ENCODE results near the gene TAOK3. TPM values are rescaled to one million over a fixed set of nuclear protein-coding genes. Genes with fewer than 3 reads are reported as not detected.
A peak's percentile ranks its signal among the peaks of the same experiment; 100 is the strongest.

TAOK3 gene
- total and polyA plus RNA-seq, 2 of the 4 experiments (the other 2 are of a cell fraction), result 26.3 to 54.5 TPM

DNA sequence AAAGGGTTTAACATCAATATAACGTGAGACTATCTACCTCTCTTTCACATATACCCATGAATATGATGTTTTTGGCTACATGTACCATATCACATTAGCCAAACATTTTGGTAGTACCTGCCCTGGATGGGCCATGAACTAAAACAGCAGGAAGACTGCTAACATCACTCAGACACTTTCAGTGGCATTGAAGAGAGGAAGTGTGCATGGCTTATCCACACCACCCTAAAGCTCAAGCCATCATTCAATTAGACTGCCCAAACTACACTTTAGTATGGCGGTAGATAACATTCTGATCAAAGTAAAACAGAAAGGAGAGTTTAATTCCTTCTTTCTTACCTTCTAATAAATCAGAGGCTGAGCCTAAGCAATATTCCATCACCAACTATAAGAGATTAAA, 133.8 kb downstream of the TAOK3 start:
- no peak overlapping the region for H2AK9ac ChIP-seq (replicated peaks; ENCODE audit: low read depth, low read length, poor library complexity)
- no peak overlapping the region for H3K18ac ChIP-seq (ENCODE audit: low read depth, low read length)
- ChIA-PET POLR2A (ENCODE audit: unreplicated experiment) (no interaction called here), CTCF (interaction anchor here (2.2 kb wide), 1 partner anchor 137 kb away, joined by 7 read pairs; the partner anchor contains the start of gene SUDS3)
- no TSS peak for BruUV-seq (replicated peaks)
- in situ Hi-C loops (cut with MboI; ENCODE audit: low sequenced_read_pairs) (no loop called here), intact Hi-C loops (cut with micrococcal nuclease) (loop anchor here (1.0 kb wide), 1 partner anchor 25 kb away; no protein-coding TSS in a partner anchor), dilution Hi-C loops (cut with HindIII; ENCODE audit: low sequenced_read_pairs, unreplicated experiment) (no loop called here)
- H4K20me1 ChIP-seq (ENCODE audit: insufficient read depth, low read length), result no peaks in the 10 kb centered on the region
- no peak overlapping the region for H3K27ac ChIP-seq (ENCODE audit: insufficient read depth, low read length)
- H3K4me2 ChIP-seq (ENCODE audit: low read depth, low read length), result no peak overlapping the region
- no peak overlapping the region for H3K4ac ChIP-seq (ENCODE audit: low read depth, low read length)
- H2AFZ ChIP-seq (replicated peaks; ENCODE audit: low read length, poor library complexity), result no peak overlapping the region
- no peak overlapping the region for H2BK5ac ChIP-seq (ENCODE audit: low read depth, low read length, poor library complexity, severe bottlenecking)
- no peaks in the 10 kb centered on the region for H3K9me1 ChIP-seq (ENCODE audit: insufficient read depth, low read length)
- H3K27me3 ChIP-seq (ENCODE audit: control insufficient read depth, insufficient read depth, low read length), result no peaks in the 10 kb centered on the region
- peaks cover 17% of the 10 kb centered on the region for H3K36me3 ChIP-seq (ENCODE audit: control insufficient read depth, insufficient read depth, low read length)
- ATAC-seq (ENCODE audit: low read depth) (no peak), DNase-seq (no peak)
- peaks cover 0 to 4% of the 10 kb centered on the region in 2 experiments; a peak in 1 of 4 replicates for H3K79me1 ChIP-seq (ENCODE audit: low read depth in 1 of 2, low read length in 2 of 2)
- H3K9ac ChIP-seq (ENCODE audit: low read depth, low read length), result no peak overlapping the region
- WGBS, 2 experiments (ENCODE audit: extremely low coverage in 2 of 2, insufficient read length in 1 of 2), result 100% methylated on average over 1 of the region's 2 CpGs; no CpG with 5 or more reads in 1 of the 2 experiments
- H2BK15ac ChIP-seq (ENCODE audit: low read depth, low read length), result no peak overlapping the region
- H2BK120ac ChIP-seq (ENCODE audit: low read depth, low read length), result no peak overlapping the region
- H4K5ac ChIP-seq (ENCODE audit: low read depth, low read length), result no peak overlapping the region
- no peak overlapping the region for H2AK5ac ChIP-seq (ENCODE audit: low read depth, low read length)
- H3K23ac ChIP-seq (ENCODE audit: low read depth, low read length), result peak overlapping the region; percentile 2; the same call in 1 of the 2 replicates
- H3K14ac ChIP-seq (replicated peaks; ENCODE audit: low read depth, low read length), result no peak overlapping the region
- no peak overlapping the region for H3K56ac ChIP-seq (ENCODE audit: extremely low read depth, insufficient read depth, low read length)
- H3K4me1 ChIP-seq (ENCODE audit: control insufficient read depth, insufficient read depth, low read length), result no peaks in the 10 kb centered on the region
- H4K8ac ChIP-seq (ENCODE audit: low read depth in 2 of 2, low read length in 2 of 2), result no peak overlapping the region
- H3K4me3 ChIP-seq (ENCODE audit: insufficient read depth, low read depth, low read length), result no peak overlapping the region
- TF ChIP-seq CTCF (conservative IDR thresholded peaks at IDR 0.05; ENCODE audit: low read depth, low read length) (no peak), POLR2A (IDR thresholded peaks at IDR 0.05; ENCODE audit: low read depth, low read length) (no peak), FOS (IDR thresholded peaks at IDR 0.05; ENCODE audit: low read depth, low read length) (no peak), NFE2L2 (IDR thresholded peaks at IDR 0.05; ENCODE audit: low read depth, low read length) (no peak), RFX5 (IDR thresholded peaks at IDR 0.05; ENCODE audit: low read depth, low read length) (no peak), CEBPB (IDR thresholded peaks at IDR 0.05; ENCODE audit: low read depth, low read length) (no peak), RCOR1 (IDR thresholded peaks at IDR 0.05; ENCODE audit: insufficient replicate concordance, low read length) (no peak), MAFK (IDR thresholded peaks at IDR 0.05; ENCODE audit: low read depth, low read length) (no peak), CHD1 (IDR thresholded peaks at IDR 0.05; ENCODE audit: low read depth, low read length) (no peak), MAZ (IDR thresholded peaks at IDR 0.05; ENCODE audit: borderline replicate concordance, low read depth, low read length) (no peak), MXI1 (IDR thresholded peaks at IDR 0.05; ENCODE audit: borderline replicate concordance, low read depth, low read length) (no peak), SMC3 (IDR thresholded peaks at IDR 0.05; ENCODE audit: low read depth, low read length) (no peak), BHLHE40 (IDR thresholded peaks at IDR 0.05; ENCODE audit: low read depth, low read length) (no peak)
- H3K9me3 ChIP-seq (ENCODE audit: control insufficient read depth, insufficient read depth, low read length), result no peaks in the 10 kb centered on the region
- no peak overlapping the region for H2BK20ac ChIP-seq (ENCODE audit: low read depth, low read length)
- H4K91ac ChIP-seq (ENCODE audit: insufficient read depth, low read depth, low read length), result no peak overlapping the region
